Mucosa of stomach (tissue), 1 donor: ENCODE measurements around the gene SPATA2.
A peak's percentile ranks its signal among the peaks of the same experiment; 100 is the strongest.

Experiments
- H3K27me3 ChIP-seq: one replicate; pipeline ENCODE4 v1.7.0; 2013; ENCODE audit warnings: mild to moderate bottlenecking, low read length; ENCODE audit not compliant: control insufficient read depth, insufficient read depth
- H3K36me3 ChIP-seq: one replicate; pipeline ENCODE4 v1.7.0; 2013; ENCODE audit warnings: low read length; ENCODE audit not compliant: control insufficient read depth, insufficient read depth
- H3K4me1 ChIP-seq: one replicate; pipeline ENCODE4 v1.7.0; 2013; ENCODE audit warnings: mild to moderate bottlenecking, low read length; ENCODE audit not compliant: control insufficient read depth, insufficient read depth
- H3K4me3 ChIP-seq: one replicate; pipeline ENCODE4 v1.7.0; 2013; ENCODE audit warnings: low read length
- H3K9ac ChIP-seq: one replicate; pipeline ENCODE4 v1.7.0; 2013; ENCODE audit warnings: mild to moderate bottlenecking, low read length, moderate library complexity
- H3K9me3 ChIP-seq: one replicate; pipeline ENCODE4 v1.7.0; 2013; ENCODE audit warnings: mild to moderate bottlenecking, low read length, moderate library complexity; ENCODE audit not compliant: control insufficient read depth
- donor health status: Pancreatic carcinoma.

The SPATA2 gene

DNA sequence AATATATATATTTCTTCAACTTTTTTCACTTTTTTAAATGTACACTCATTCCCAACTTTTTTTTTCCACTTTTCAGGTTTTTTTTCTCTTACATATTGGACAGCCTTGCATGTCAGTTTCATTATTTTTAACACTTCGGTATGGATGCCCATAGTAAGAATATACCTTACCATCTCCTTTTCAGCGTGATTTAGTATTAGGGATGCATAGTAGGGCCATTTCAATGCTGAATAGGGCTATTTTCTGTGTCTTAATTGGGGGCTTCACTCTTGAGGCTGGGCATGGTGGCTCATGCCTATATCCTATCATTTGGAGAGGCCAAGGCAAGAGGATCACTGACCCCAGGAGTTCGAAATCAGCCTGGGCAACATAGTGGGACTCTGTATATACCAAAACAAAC lies 27.6 kb upstream of the SPATA2 start:
- Histone ChIP-seq H3K9ac (no peak overlapping the region), H3K4me1 (peaks cover 10% of the 10 kb centered on the region), H3K9me3 (no peaks in the 10 kb centered on the region), H3K27me3 (no peaks in the 10 kb centered on the region), H3K36me3 (no peaks in the 10 kb centered on the region), H3K4me3 (no peak overlapping the region)

DNA sequence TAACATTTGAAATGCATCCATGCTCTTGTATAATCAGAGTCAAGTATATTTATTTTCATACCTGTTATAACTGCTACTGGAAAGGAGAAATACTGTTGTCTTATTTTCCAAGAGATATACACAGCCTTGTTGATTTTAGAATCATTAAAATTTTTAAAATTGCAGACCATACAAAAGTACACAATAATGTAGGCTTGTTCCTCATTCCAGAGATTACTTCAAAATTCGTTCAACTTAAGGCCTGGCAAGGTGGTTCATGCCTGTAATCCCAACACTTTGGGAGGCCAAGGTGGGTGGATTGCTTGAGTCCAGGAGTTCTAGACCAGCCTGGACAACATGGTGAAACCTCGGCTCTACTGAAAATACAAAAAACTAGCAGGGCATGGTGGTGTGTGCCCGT lies 27.0 kb upstream of the SPATA2 start:
- Histone ChIP-seq H3K9ac (no peak overlapping the region), H3K36me3 (no peaks in the 10 kb centered on the region), H3K4me3 (no peak overlapping the region), H3K27me3 (no peaks in the 10 kb centered on the region), H3K4me1 (peaks cover 16% of the 10 kb centered on the region), H3K9me3 (no peaks in the 10 kb centered on the region)

DNA sequence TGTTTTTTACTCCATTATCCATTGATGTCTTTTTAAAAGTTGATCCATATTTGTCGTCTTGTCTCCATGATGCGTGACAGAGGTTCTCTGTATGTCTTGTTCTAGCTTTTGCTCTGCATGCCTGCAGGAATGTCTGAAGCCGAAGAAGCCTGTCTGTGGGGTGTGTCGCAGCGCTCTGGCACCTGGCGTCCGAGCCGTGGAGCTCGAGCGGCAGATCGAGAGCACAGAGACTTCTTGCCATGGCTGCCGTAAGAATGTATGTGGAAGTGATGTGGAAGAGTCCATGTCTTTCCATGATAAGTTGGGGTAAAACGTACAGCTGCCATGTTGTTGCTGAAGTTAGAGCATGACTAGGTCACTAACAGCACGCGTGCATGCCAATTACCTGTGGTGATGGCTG lies 26.1 kb upstream of the SPATA2 start:
- no peak overlapping the region for H3K4me3 ChIP-seq
- H3K4me1 ChIP-seq: peaks cover 18% of the 10 kb centered on the region
- H3K36me3 ChIP-seq: no peaks in the 10 kb centered on the region
- H3K27me3 ChIP-seq: no peaks in the 10 kb centered on the region
- no peak overlapping the region for H3K9ac ChIP-seq
- H3K9me3 ChIP-seq: no peaks in the 10 kb centered on the region

DNA sequence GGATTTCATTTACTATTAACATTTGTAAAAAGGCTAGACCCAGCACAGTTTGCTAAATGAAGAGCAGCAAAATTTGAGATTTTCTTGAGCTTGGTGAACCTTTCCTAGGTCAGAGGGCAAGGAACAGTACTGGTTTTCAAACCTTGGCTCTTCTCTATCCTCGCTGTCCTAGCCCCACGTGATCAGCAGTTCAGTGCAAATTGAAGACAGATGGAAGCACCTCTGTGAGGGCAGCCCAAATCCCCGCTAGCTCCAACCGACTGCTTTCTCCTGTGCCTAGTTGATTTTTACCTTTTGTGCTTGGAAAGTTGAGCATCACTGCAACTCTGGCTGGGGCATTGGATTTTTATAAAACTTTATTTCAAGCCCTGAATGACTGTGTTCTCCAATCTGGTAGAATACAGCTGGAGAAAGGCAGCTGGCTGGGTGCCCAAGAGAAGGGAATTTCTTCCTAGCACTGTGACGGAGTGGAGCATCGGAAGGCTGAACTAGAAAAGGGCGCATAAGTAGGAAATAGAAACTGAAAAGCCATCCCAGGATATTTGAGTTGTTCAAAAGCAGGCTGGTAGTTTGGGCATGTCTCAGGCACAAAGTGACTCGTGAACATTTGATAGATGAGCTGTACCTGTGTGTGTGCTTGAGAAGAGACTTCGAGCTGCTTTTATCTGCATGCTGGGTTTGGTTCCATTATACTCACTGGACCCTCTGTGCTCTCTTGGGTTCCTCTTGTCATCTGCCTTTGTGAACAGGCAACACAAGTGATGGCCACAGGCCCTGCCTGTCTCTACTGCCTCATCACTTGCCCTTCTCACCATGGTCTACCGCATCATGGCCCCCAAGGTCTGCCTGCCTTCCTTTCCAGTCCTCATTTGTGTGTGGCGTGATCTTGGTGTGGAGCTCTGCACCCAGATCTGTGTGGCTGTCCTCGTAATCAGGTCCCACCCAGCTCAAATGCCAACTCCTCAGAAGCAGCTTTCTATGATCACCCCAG lies 23.1 kb upstream of the SPATA2 start:
- Histone ChIP-seq H3K27me3 (no peaks in the 10 kb centered on the region), H3K4me3 (no peak overlapping the region), H3K9ac (no peak overlapping the region), H3K9me3 (no peaks in the 10 kb centered on the region), H3K4me1 (peaks cover 26% of the 10 kb centered on the region), H3K36me3 (no peaks in the 10 kb centered on the region)

DNA sequence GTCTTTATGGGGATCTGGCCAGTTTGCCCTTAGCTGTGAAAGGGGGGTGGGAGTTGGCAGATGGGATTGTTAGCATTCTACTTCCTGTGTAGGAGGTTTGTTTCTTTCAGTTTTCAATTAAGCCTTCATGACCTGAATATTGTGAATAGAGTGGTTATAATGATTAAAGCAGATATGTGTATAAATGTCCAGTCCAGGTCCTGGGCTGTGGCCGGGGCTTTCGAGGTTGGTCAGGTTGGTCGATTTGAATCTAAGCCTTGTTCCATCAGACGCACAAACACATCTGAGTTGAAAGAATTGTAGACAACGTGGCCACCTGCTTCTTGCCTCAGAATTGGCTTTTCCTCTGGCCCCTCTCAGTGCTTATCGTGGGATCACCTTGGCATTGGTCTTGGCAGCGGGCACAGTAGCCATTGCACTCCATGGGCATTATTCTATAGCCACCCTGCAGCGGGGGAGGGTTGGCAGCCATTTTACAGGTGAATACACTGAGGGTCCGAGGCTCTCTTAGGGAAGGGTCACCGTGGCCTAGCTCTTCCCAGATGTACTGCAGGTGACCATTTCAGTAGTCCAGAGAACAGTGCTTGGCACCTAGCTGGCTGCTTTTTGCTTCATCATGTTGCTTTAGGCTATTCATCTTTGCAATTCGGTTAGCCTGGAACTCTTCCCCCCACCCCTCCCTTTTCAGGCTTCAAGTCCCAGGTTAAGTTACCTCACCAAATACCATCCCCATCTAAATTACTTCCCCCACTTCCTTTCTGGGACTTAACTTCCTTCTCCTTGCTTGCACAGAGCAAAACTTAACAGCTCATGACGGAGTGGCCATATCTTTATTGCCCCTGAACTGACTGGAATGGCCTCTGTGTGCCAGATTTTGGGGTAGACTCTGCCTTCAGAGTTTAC lies 21.9 kb upstream of the SPATA2 start:
- H3K9ac ChIP-seq: peak overlapping the region; percentile 97
- peak overlapping the region; percentile 66 for H3K4me3 ChIP-seq
- peaks cover 26% of the 10 kb centered on the region for H3K4me1 ChIP-seq
- H3K27me3 ChIP-seq: no peaks in the 10 kb centered on the region
- no peaks in the 10 kb centered on the region for H3K36me3 ChIP-seq
- H3K9me3 ChIP-seq: no peaks in the 10 kb centered on the region

DNA sequence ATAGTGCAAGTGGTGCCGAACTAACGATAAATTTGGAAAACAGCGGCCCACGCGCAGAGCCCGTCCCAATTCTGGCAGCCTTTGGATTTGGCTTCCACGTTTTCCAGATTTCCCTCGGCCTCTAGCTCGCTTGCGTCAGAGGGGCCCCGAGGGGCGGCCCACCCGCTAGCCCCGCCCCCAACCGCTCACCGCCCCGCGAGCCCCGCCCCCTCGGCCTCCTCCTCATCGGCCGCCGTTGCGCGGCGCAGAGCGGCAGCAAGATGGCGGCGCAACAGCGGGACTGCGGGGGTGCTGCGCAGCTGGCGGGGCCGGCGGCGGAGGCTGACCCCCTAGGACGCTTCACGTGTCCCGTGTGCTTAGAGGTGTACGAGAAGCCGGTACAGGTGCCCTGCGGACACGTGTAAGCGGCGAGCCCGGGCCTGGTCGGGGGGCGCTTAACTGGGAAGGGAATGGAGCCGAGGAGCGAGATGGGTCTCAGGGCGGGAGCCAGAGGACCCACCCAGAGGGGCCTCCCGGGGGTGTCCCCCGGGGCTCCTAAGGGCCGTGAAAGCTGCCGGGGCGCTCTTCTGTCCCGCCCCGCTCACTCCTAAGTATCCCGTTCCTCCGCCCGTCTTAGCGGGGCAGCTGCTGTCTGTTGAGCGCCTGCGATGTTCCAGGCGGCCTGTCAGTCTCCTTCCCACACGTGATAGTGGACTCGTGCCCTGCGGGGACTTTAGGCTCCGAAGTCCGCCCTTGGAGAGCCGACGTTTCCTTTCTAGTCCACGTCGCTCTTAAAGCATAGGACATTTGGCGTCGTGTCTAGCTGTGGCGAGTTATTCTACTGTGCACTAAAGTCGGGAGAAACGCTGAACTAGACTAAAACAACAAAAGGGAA lies 21.1 kb upstream of the SPATA2 start, which contains the start of gene RNF114:
TSS of gene RNF114 (plus strand) at position 245 of the 874 bp plus-strand sequence. CDS start at position 261, 16 bp downstream.
- Histone ChIP-seq H3K4me1 (peaks cover 26% of the 10 kb centered on the region), H3K36me3 (no peaks in the 10 kb centered on the region), H3K9ac (peak within 1 kb of the TSS; percentile 97), H3K4me3 (peak within 1 kb of the TSS; percentile 66), H3K27me3 (no peaks in the 10 kb centered on the region), H3K9me3 (no peaks in the 10 kb centered on the region)

DNA sequence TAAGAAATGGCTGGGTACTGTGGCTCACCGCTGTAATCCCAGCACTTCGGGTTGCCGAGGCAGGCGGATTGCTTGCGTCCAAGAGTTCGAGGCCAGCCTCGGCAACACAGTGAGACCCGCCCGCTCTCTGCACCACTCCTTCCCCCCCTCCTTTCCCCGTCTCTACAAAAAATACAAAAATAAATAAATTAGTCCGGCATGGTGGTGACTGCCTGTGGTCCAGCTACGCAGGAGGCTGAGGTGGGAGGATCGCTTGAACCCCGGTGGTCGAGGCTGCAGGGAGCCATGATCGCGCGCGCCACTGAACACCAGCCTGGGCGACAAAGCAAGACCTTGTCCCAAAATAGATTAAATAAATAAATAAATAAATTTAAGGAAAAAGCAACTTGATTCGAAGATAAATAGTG lies 20.4 kb upstream of the SPATA2 start:
- H3K27me3 ChIP-seq: no peaks in the 10 kb centered on the region
- peaks cover 26% of the 10 kb centered on the region for H3K4me1 ChIP-seq
- H3K4me3 ChIP-seq: no peak overlapping the region
- no peaks in the 10 kb centered on the region for H3K9me3 ChIP-seq
- peak overlapping the region; percentile 56 for H3K9ac ChIP-seq
- H3K36me3 ChIP-seq: no peaks in the 10 kb centered on the region

DNA sequence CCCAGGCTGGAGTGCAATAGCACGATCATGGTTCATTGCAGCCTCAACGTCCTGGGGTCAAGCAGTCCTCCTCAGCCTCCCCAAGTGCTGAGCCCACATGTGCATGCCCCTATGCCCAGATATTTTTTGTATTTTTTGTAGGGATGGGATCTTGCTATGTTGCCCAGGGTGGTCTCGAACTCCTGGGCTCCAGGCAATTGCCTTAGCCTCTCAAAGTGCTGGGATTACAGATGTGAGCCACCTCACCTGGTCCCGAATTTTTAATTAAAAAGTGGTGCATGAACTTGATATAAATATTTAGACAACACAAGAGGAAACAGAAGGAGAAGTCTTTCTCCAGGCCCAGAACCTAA lies 13.8 kb upstream of the SPATA2 start:
- no peak overlapping the region for H3K4me3 ChIP-seq
- no peak overlapping the region for H3K9ac ChIP-seq
- no peaks in the 10 kb centered on the region for H3K27me3 ChIP-seq

DNA sequence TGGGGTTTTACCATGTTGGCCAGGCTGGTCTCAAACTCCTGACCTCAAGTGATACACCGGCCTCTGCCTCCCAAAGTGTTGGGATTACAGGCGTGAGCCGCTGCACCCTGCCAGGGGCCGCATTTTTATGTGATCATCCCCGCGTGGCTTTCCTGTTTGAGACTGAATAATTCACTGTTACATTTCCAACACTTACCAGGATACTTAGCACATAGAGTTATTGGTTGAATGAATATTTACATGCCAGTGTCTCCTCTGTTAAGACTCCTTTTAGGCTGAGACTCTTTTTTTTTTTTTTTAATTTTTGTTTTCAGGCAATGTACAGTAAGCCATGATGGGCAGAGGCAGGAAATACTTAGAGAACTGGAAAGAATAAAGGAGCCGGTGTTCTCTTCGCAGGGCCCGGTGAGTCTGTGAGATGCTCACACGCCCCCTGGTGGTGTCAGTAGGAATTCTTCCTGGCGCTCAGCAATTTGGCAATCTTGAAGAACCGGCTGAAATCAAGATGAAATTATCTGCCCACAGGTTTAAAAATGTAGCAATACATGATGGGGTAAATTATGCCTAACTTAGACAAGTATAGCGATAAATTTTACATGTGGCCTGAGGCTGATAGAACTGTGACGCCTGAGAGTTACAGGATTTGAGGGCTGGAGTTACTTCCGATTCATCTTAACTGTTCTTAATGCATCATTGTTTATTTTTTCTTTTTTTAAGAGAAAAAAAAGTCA lies 13.2 kb upstream of the SPATA2 start:
- Histone ChIP-seq H3K4me3 (no peak overlapping the region), H3K9ac (no peak overlapping the region), H3K36me3 (no peaks in the 10 kb centered on the region), H3K9me3 (no peaks in the 10 kb centered on the region), H3K4me1 (peaks cover 9% of the 10 kb centered on the region), H3K27me3 (no peaks in the 10 kb centered on the region)

More for the DNA sequence above, 13.8 kb upstream of the SPATA2 start:
- Histone ChIP-seq H3K36me3 (no peaks in the 10 kb centered on the region), H3K4me1 (peaks cover 5% of the 10 kb centered on the region), H3K9me3 (no peaks in the 10 kb centered on the region)

DNA sequence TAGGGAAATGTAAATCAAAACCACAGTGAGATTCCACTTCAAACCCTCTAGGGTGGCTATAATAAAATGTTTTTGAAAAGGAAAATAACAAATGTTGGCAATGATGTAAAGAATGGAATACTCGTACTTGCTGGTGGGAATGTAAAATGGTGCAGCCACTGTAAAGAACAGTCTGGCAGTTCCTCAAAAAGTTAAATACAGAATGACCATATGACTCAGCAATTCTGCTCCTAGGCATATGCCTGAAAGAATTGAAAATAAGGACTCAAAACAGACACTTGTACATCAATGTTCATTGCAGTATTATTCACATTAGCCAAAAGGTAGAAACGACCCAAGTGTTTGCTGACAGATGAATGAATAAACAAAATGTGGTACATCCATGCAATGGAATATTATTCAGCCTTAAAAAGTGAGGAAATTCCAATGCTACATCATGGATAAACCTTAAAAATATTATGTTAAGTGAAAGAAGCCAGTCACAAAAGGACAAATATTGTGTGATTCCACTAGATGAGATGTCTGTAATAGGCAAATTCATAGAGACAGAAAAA lies 10.6 kb upstream of the SPATA2 start:
- Histone ChIP-seq H3K27me3 (no peaks in the 10 kb centered on the region), H3K9ac (no peak overlapping the region), H3K4me1 (peaks cover 15% of the 10 kb centered on the region), H3K4me3 (no peak overlapping the region), H3K9me3 (no peaks in the 10 kb centered on the region), H3K36me3 (no peaks in the 10 kb centered on the region)

DNA sequence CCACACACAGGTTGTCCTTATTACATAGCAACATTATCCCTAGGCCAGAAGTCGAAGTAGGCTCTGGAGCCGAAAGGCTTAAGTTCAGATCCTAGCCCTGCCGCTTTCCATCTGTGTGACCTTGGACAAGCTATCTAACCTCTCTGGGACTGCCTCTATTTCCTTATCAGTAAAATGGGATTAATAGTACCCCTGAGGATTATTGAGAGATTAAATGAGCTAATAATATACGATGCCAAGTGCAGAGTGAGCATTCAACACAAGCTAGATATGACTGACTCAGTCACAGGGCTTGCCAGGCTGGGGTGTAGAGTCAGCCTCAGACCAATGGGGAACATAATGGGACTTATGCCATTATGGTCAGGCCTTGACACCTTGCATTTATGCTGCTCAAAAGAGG lies 8.9 kb upstream of the SPATA2 start:
- Histone ChIP-seq H3K9me3 (no peaks in the 10 kb centered on the region), H3K9ac (peak overlapping the region; percentile 37), H3K27me3 (no peaks in the 10 kb centered on the region), H3K36me3 (no peaks in the 10 kb centered on the region), H3K4me1 (peaks cover 15% of the 10 kb centered on the region), H3K4me3 (no peak overlapping the region)
